Left renal cortex interstitium (tissue), 4 donors: Measurements from ENCODE around the gene CD300H. TPM values are rescaled to one million over a fixed set of nuclear protein-coding genes. Genes with fewer than 3 reads are reported as not detected.

Experiments
- DNase-seq, 4 donors: peaks; one replicate each; pipeline ENCODE4 v3.0.0-alpha.2; 2013; ENCODE audit warnings: low read depth in 4 of 4, low spot score in 2 of 4, missing footprints in 1 of 4
- polyA plus RNA-seq, 4 donors: library from polyadenylated mRNA; unstranded; fragments of 120-200 nt; gene quantifications; one replicate each; pipeline ENCODE4 v1.2.1, GENCODE V29; 2013; ENCODE audit not compliant: insufficient read length in 4 of 4

Gene CD300H
- polyA plus RNA-seq, 4 donors = 0.34 TPM; not detected in 3

GRCh38 chr17:74554909-74555308 lies 12.4 kb downstream of the CD300H start:
- DNase-seq = no peak

- DNase-seq = no peak
Observed at GRCh38 chr17:74552037-74552436, 15.3 kb downstream of the CD300H start.

GRCh38 chr17:74550602-74551001 lies 16.7 kb downstream of the CD300H start:
- no peak for DNase-seq

- DNase-seq = no peak
Observed at GRCh38 chr17:74549343-74549742, 18.0 kb downstream of the CD300H start.

GRCh38 chr17:74547736-74548135 lies 19.6 kb downstream of the CD300H start:
- no peak for DNase-seq

GRCh38 chr17:74547264-74547663 lies 20.0 kb downstream of the CD300H start:
- DNase-seq = no peak

GRCh38 chr17:74546586-74546985 lies 20.7 kb downstream of the CD300H start:
- DNase-seq = no peak

GRCh38 chr17:74545843-74546230 lies 21.5 kb downstream of the CD300H start, which contains the start of gene CD300C:
Gene CD300C, minus strand, starts transcription at chr17:74546115. Its CDS starts 333 bp downstream, at chr17:74545782.
- no peak for DNase-seq

- DNase-seq = no peak
Observed at GRCh38 chr17:74544991-74545842, 22.1 kb downstream of the CD300H start.

- DNase-seq = no peak
Observed at GRCh38 chr17:74543891-74544760, 23.2 kb downstream of the CD300H start.

- no peak for DNase-seq
Observed at GRCh38 chr17:74543406-74543805, 23.9 kb downstream of the CD300H start.

GRCh38 chr17:74542727-74543383 lies 24.5 kb downstream of the CD300H start:
- DNase-seq = no peak

GRCh38 chr17:74542166-74542565 lies 25.1 kb downstream of the CD300H start:
- no peak for DNase-seq

GRCh38 chr17:74541176-74542111 lies 25.9 kb downstream of the CD300H start:
- DNase-seq = no peak

- DNase-seq = no peak
Observed at GRCh38 chr17:74539281-74539820, 28.0 kb downstream of the CD300H start.

- no peak for DNase-seq
Observed at GRCh38 chr17:74536890-74537289, 30.4 kb downstream of the CD300H start.

- no peak for DNase-seq
Observed at GRCh38 chr17:74532115-74532514, 35.2 kb downstream of the CD300H start.

GRCh38 chr17:74531231-74531761 lies 36.0 kb downstream of the CD300H start, which contains the start of gene CD300LB:
Gene CD300LB, minus strand, starts transcription at chr17:74531475. Its CDS starts 125 bp downstream, at chr17:74531350.
- DNase-seq = no peak

GRCh38 chr17:74530831-74531150 lies 36.5 kb downstream of the CD300H start:
- DNase-seq = no peak
